Ascending aorta (tissue), 2 donors: ENCODE data around the gene TRIM34. TPM values are rescaled to one million over a fixed set of nuclear protein-coding genes. Genes with fewer than 3 reads are reported as not detected.
A peak's percentile ranks its signal among the peaks of the same experiment; 100 is the strongest.
"Not testable (repeated sequence)": the region's sequence is repeated elsewhere in the genome, so short reads cannot be mapped to it uniquely, and the experiment has no call there.

Experiments used
- DNase-seq, 2 donors: peaks; one replicate each; pipeline ENCODE4 v3.0.0-alpha.2; 2019; ENCODE audit warnings: low spot score in 2 of 2
- H3K27ac ChIP-seq, 2 donors: fragments of 200-600 bp; sonication (generic); one replicate each; pipeline ENCODE4 v1.5.1; 2016 to 2017; ENCODE audit warnings: mild to moderate bottlenecking in 1 of 2
- H3K27me3 ChIP-seq: fragments of 200-600 bp; sonication (generic); one replicate; pipeline ENCODE4 v1.5.1; 2017
- H3K36me3 ChIP-seq, 2 donors: fragments of 200-600 bp; sonication (generic); one replicate each; pipeline ENCODE4 v1.5.1; 2016
- H3K4me1 ChIP-seq, 2 donors: fragments of 200-600 bp; sonication (generic); one replicate each; pipeline ENCODE4 v1.5.1; 2016 to 2017; ENCODE audit warnings: mild to moderate bottlenecking in 1 of 2
- H3K4me3 ChIP-seq, 2 donors: fragments of 200-600 bp; sonication (generic); one replicate each; pipeline ENCODE4 v1.5.1; 2016 to 2017; ENCODE audit warnings: mild to moderate bottlenecking in 1 of 2
- H3K9me3 ChIP-seq, 2 donors: fragments of 200-600 bp; sonication (generic); one replicate each; pipeline ENCODE4 v1.5.1; 2016
- CTCF ChIP-seq, 3 experiments: fragments of 200-600 bp in 2 of 3; fragments of 450-650 bp in 1 of 3; sonication (generic) in 2 of 3; IDR thresholded peaks; one replicate each; pipeline ENCODE4 v1.5.1; 2016 to 2019; ENCODE audit warnings: antibody characterized with exemption in 3 of 3, mild to moderate bottlenecking in 1 of 3, moderate library complexity in 1 of 3
- intact Hi-C: fragments of 100-400 bp; cut with DNase I; formaldehyde crosslinking; loops from one replicate; pipeline ENCODE4 v1.15.1; 2023
- total RNA-seq: library from RNA; depleted of rRNA; stranded (reverse); fragments of >200 nt; gene quantifications from one replicate; pipeline ENCODE4 v1.1.0, GENCODE V29; 2016

TRIM34 gene
- total RNA-seq, 1 donor from 2014 or later, result not detected

DNA sequence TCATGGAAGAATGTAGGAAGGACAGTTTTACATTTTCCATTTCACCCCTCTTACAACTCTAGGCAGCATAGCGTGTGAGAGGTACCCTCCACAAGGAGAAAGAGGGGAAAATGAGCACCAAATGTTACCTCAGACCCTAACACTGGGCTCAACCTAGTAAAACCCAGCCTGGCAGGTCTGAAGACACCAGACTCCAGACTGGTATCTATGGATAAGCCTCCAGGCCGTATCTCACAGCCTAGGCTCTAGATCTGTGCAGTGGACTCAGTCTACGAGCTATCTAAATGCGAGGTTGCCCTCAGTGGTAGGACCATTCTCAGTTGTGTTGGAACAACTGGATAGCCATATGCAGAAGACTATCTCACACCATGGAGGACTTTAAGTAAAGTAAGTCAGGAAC, 49.6 kb downstream of the TRIM34 start:
- no peak for TF ChIP-seq CTCF (IDR thresholded peaks at IDR 0.05)
- Histone ChIP-seq H3K27me3 (no peaks in the 10 kb centered on the region), H3K4me3 (no peak overlapping the region), H3K36me3 (peaks cover 32 to 39% of the 10 kb centered on the region in 2 donors), H3K9me3 (no peaks in the 10 kb centered on the region), H3K27ac (no peak overlapping the region), H3K4me1 (no peaks in the 10 kb centered on the region)
- intact Hi-C loops, result no loop called here
- DNase-seq, result no peak

DNA sequence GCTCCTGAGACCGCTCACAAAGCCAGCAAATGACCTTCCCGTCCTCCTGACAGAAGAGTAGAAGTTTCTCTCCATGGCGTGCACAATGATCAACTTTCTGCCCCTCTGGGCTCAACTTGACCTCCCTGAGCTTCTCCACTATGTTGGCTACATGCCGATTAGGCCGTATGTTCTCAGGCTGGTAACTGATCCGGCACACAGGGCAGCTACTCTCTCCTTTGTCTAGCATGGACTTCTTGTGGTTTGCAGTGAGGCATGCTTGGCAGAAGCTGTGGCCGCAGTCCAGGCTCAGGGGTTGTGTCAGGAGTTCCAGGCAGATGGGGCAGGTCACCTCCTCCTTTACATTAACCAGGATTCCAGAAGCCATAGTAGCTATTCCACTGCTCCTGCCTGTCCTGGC, 55.0 kb downstream of the TRIM34 start:
- Histone ChIP-seq H3K27ac (no peak overlapping the region), H3K4me1 (no peaks in the 10 kb centered on the region), H3K36me3 (peaks cover 23 to 29% of the 10 kb centered on the region in 2 donors), H3K4me3 (no peak overlapping the region), H3K9me3 (no peaks in the 10 kb centered on the region), H3K27me3 (no peaks in the 10 kb centered on the region)
- DNase-seq, result no peak
- TF ChIP-seq CTCF (IDR thresholded peaks at IDR 0.05), result no peak
- intact Hi-C loops, result loop anchor here (5.0 to 10.0 kb wide), 2 partner anchors 58 to 645 kb away; partner anchors contain the start of gene CAVIN3

GRCh38 chr11:5682890-5683441, 58.2 kb downstream of the TRIM34 start:
- not testable (repeated sequence) for H3K4me1 ChIP-seq, DNase-seq, H3K27me3 ChIP-seq, H3K27ac ChIP-seq, H3K9me3 ChIP-seq
- peaks cover 12 to 21% of the 10 kb centered on the region in 2 donors for H3K36me3 ChIP-seq
- H3K4me3 ChIP-seq, result peak overlapping the region in 1 of 2 donors; percentile 17
- intact Hi-C loops, result loop anchor here (5.0 to 10.0 kb wide), 2 partner anchors 61 to 642 kb away; partner anchors contain the start of gene CAVIN3

- Histone ChIP-seq H3K36me3 (peaks cover 5 to 14% of the 10 kb centered on the region in 2 donors), H3K27ac (peak overlapping the region; percentile 88 to 94), H3K4me3 (peak overlapping the region; percentile 60 to 64)
- not testable (repeated sequence) for H3K4me1 ChIP-seq, H3K27me3 ChIP-seq, H3K9me3 ChIP-seq, DNase-seq
- intact Hi-C loops, result loop anchor here (2.0 to 10.0 kb wide), 3 partner anchors 61 to 641 kb away; partner anchors contain the start of genes CAVIN3 and TRIM6
These were observed 58.8 kb downstream of the TRIM34 start for GRCh38 chr11:5683620-5684019.

DNA sequence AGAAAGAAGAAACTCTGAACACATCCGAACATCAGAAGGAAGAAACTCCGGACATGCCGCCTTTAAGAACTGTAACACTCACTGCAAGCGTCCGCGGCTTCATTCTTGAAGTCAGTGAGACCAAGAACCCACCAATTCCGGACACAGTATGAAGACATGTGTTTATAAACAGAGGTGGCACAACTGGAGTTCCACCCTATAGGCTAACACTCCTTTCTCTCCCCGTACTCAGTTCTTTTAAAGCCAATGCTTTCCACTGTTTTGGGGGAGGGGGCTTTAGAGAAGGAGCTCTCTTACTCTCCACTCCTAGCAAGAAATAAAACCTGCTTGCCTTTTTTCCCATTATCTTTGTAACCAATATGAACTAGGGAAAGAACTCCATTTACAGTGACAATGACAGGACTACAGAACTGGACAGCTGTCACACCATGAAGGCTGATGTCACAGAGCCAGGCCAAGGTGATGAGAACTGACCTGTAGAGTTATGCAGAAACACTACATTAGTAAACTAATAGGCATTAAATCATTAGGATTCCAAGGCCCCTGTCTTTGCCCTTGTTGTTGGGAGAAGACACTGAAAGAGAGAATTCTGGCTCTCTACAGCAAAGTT, 59.3 kb downstream of the TRIM34 start:
- Histone ChIP-seq H3K4me1 (peaks cover 3 to 10% of the 10 kb centered on the region in 2 donors), H3K27me3 (no peaks in the 10 kb centered on the region), H3K27ac (peak overlapping the region; percentile 88 to 94), H3K4me3 (peak overlapping the region; percentile 60 to 64), H3K9me3 (no peaks in the 10 kb centered on the region), H3K36me3 (peaks cover under 1 to 9% of the 10 kb centered on the region in 2 donors)
- DNase-seq, result no peak
- intact Hi-C loops, result loop anchor here (2.0 to 10.0 kb wide), 3 partner anchors 62 to 641 kb away; partner anchors contain the start of genes CAVIN3 and TRIM6
- TF ChIP-seq CTCF (IDR thresholded peaks at IDR 0.05), result no peak

GRCh38 chr11:5684646-5685362, 60.0 kb downstream of the TRIM34 start, which contains the start of gene TRIM5:
Gene TRIM5, minus strand, starts transcription at chr11:5685074. Its CDS starts 4,897 bp downstream, at chr11:5680177.
- peak; percentile 48 to 72 (median 55) for TF ChIP-seq CTCF (IDR thresholded peaks at IDR 0.05)
- Histone ChIP-seq H3K36me3 (peaks cover 0 to 2% of the 10 kb centered on the region in 2 donors), H3K4me1 (peaks cover 3 to 12% of the 10 kb centered on the region in 2 donors), H3K9me3 (no peaks in the 10 kb centered on the region), H3K27me3 (no peaks in the 10 kb centered on the region), H3K4me3 (peak within 1 kb of the TSS; percentile 60 to 64), H3K27ac (peak within 1 kb of the TSS; percentile 88 to 94)
- intact Hi-C loops, result loop anchor here (2.0 to 10.0 kb wide), 6 partner anchors 63 to 1078 kb away; partner anchors contain the start of genes CAVIN3, CNGA4, OR52N2 and TRIM6
- peak; percentile 70 to 96 for DNase-seq
